Natural killer cell (primary cell): ENCODE results near the gene FBXO47. TPM values are rescaled to one million over a fixed set of nuclear protein-coding genes. Genes with fewer than 3 reads are reported as not detected.

Experiments
- ATAC-seq, 3 donors: fragments of 150-1000 bp in 2 of 3; fragments of 200-7000 bp in 1 of 3; cut with Tn5 transposase; 1 replicate in 1 of 3; 2 replicates in 2 of 3; pipeline ENCODE4 v1.10.0; 2021; ENCODE audit warnings: mild to moderate bottlenecking in 2 of 3, moderate library complexity in 2 of 3
- DNase-seq, 2 donors: peaks; one replicate each; pipeline versions ENCODE4 v3.0.0 to v3.0.0-alpha.2; 2013 to 2021; ENCODE audit warnings: mixed read lengths in 1 of 2
- H3K27ac ChIP-seq: one replicate; pipeline ENCODE4 v1.5.1; 2013; ENCODE audit warnings: mild to moderate bottlenecking, low read length
- H3K27me3 ChIP-seq: one replicate; pipeline ENCODE4 v1.6.1; 2013; ENCODE audit warnings: low read length; ENCODE audit not compliant: control insufficient read depth, insufficient read depth
- H3K36me3 ChIP-seq: one replicate; pipeline ENCODE4 v1.6.1; 2013; ENCODE audit warnings: low read length; ENCODE audit not compliant: control insufficient read depth, insufficient read depth
- H3K4me1 ChIP-seq: one replicate; pipeline ENCODE4 v1.6.1; 2013; ENCODE audit warnings: low read length; ENCODE audit not compliant: control insufficient read depth, insufficient read depth
- H3K4me3 ChIP-seq: one replicate; pipeline ENCODE4 v1.5.1; 2013; ENCODE audit warnings: low read length
- H3K9me3 ChIP-seq: one replicate; pipeline ENCODE4 v1.6.1; 2013; ENCODE audit warnings: low read length; ENCODE audit not compliant: control insufficient read depth, insufficient read depth
- H3K27ac Mint-ChIP-seq, 2 donors: one replicate each; pipeline ENCODE4 v1.8.0; 2022; ENCODE audit warnings: mild to moderate bottlenecking in 2 of 2, mixed read lengths in 2 of 2, moderate library complexity in 1 of 2
- H3K27me3 Mint-ChIP-seq, 2 donors: one replicate each; pipeline ENCODE4 v1.8.0; 2022; ENCODE audit warnings: low read depth in 2 of 2, mixed read lengths in 2 of 2
- H3K36me3 Mint-ChIP-seq: one replicate; pipeline ENCODE4 v1.8.0; 2022; ENCODE audit warnings: mixed read lengths
- H3K4me1 Mint-ChIP-seq, 2 donors: one replicate each; pipeline ENCODE4 v1.8.0; 2022; ENCODE audit warnings: mixed read lengths in 2 of 2
- H3K4me3 Mint-ChIP-seq: one replicate; pipeline ENCODE4 v1.8.0; 2022; ENCODE audit warnings: mild to moderate bottlenecking, moderate library complexity, mixed read lengths
- H3K9me3 Mint-ChIP-seq, 2 donors: one replicate each; pipeline ENCODE4 v1.8.0; 2022; ENCODE audit warnings: mixed read lengths in 2 of 2
- WGBS: methylation state at CpG from one replicate; pipeline ENCODE4 v1.1.7; 2013; ENCODE audit warnings: missing lambda C conversion rate; ENCODE audit not compliant: insufficient coverage; 5-methylcytosine and 5-hydroxymethylcytosine counted together
- intact Hi-C: fragments of 100-400 bp; cut with micrococcal nuclease; formaldehyde crosslinking; loops from one replicate; pipeline ENCODE4 v1.14.2; 2022
- total RNA-seq, 4 donors: library from RNA; stranded (reverse); fragments of 120-200 nt in 1 of 4; gene quantifications; one replicate each; pipeline versions ENCODE4 v1.2.3 to v1.2.4, GENCODE V29; 2013 to 2022
- TF ChIP-seq, protein P1 (sequence below): fragments of 200-600 bp; IDR thresholded peaks from one replicate; pipeline ENCODE4 v1.8.0; 2022; ENCODE audit warnings: antibody characterized with exemption

The FBXO47 gene
- total RNA-seq, 3 donors from 2014 or later (not counting 1 experiment from before 2014, with no cell fraction given): not detected

DNA sequence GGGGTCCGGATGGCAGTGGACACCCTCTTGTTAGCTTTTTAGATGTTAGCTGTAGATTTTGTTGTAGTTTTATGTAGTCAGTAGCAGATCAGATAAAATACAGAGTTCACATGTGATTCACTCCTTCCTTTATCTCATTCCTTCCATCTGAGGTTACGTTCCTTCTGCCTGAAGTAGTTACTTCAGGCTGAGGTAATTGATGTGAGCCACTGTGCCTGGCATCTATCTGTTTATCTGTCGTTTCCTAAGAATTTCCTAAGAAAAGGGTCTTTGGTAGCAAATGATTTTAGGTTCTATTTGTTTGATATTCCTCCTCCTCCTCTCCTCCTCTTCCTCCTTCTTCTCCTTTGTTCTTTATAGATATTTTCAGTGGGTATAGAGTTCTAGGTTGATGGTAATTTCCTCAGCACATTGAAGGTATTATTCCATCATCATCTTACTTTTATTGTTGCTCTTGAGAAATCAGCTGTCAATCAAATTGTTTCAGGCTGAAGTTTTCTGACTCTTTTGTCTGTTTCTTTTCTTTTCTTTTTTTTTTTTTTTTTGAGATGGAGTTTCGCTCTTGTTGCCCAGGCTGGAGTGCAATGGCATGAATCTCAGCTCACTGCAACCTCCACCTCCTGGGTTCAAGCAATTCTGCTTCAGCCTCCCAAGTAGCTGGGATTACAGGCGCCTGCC is 29.6 kb upstream of the FBXO47 start:
- peaks cover 2 to 3% of the 10 kb centered on the region in 2 donors for H3K9me3 Mint-ChIP-seq
- TF ChIP-seq, protein P1, sequence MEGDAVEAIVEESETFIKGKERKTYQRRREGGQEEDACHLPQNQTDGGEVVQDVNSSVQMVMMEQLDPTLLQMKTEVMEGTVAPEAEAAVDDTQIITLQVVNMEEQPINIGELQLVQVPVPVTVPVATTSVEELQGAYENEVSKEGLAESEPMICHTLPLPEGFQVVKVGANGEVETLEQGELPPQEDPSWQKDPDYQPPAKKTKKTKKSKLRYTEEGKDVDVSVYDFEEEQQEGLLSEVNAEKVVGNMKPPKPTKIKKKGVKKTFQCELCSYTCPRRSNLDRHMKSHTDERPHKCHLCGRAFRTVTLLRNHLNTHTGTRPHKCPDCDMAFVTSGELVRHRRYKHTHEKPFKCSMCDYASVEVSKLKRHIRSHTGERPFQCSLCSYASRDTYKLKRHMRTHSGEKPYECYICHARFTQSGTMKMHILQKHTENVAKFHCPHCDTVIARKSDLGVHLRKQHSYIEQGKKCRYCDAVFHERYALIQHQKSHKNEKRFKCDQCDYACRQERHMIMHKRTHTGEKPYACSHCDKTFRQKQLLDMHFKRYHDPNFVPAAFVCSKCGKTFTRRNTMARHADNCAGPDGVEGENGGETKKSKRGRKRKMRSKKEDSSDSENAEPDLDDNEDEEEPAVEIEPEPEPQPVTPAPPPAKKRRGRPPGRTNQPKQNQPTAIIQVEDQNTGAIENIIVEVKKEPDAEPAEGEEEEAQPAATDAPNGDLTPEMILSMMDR: no peak
- peaks cover 14% of the 10 kb centered on the region for H3K36me3 Mint-ChIP-seq
- H3K27me3 ChIP-seq: no peaks in the 10 kb centered on the region
- ATAC-seq: no peak
- H3K27ac ChIP-seq: no peak overlapping the region
- H3K27me3 Mint-ChIP-seq: peaks cover 0 to 5% of the 10 kb centered on the region in 2 donors
- WGBS: 96% methylated on average over 4 of the region's 5 CpGs
- no peaks in the 10 kb centered on the region for H3K4me1 ChIP-seq
- no peaks in the 10 kb centered on the region for H3K4me1 Mint-ChIP-seq
- intact Hi-C loops: no loop called here
- no peak overlapping the region for H3K27ac Mint-ChIP-seq
- no peaks in the 10 kb centered on the region for H3K36me3 ChIP-seq
- no peak overlapping the region for H3K4me3 Mint-ChIP-seq
- no peak for DNase-seq
- no peak overlapping the region for H3K4me3 ChIP-seq
- H3K9me3 ChIP-seq: peaks cover 14% of the 10 kb centered on the region

GRCh38 chr17:38994026-38994425 is 26.8 kb upstream of the FBXO47 start:
- Histone ChIP-seq H3K27ac (no peak overlapping the region), H3K4me1 (no peaks in the 10 kb centered on the region), H3K4me3 (no peak overlapping the region), H3K9me3 (peaks cover 14% of the 10 kb centered on the region), H3K36me3 (no peaks in the 10 kb centered on the region), H3K27me3 (no peaks in the 10 kb centered on the region)
- Mint-ChIP-seq H3K9me3 (peaks cover 2 to 3% of the 10 kb centered on the region in 2 donors), H3K36me3 (peaks cover 14% of the 10 kb centered on the region), H3K27me3 (no peaks in the 10 kb centered on the region), H3K4me3 (no peak overlapping the region), H3K27ac (no peak overlapping the region), H3K4me1 (no peaks in the 10 kb centered on the region)
- TF ChIP-seq, protein P1: no peak
- no CpG with 5 or more reads among the region's 2 CpGs for WGBS
- DNase-seq (no peak), ATAC-seq (no peak)
- intact Hi-C loops: no loop called here

GRCh38 chr17:38984666-38985065 is 17.5 kb upstream of the FBXO47 start:
- Histone ChIP-seq H3K27me3 (no peaks in the 10 kb centered on the region), H3K36me3 (no peaks in the 10 kb centered on the region), H3K9me3 (no peaks in the 10 kb centered on the region), H3K27ac (no peak overlapping the region), H3K4me3 (no peak overlapping the region), H3K4me1 (no peaks in the 10 kb centered on the region)
- no peaks in the 10 kb centered on the region for H3K9me3 Mint-ChIP-seq
- H3K27me3 Mint-ChIP-seq: peaks cover 0 to 2% of the 10 kb centered on the region in 2 donors
- H3K4me1 Mint-ChIP-seq: peaks cover 0 to 6% of the 10 kb centered on the region in 2 donors
- TF ChIP-seq, protein P1: no peak
- ATAC-seq (no peak), DNase-seq (no peak)
- H3K4me3 Mint-ChIP-seq: no peak overlapping the region
- no peaks in the 10 kb centered on the region for H3K36me3 Mint-ChIP-seq
- WGBS: 100% methylated on average over 1 of the region's 2 CpGs
- intact Hi-C loops: no loop called here
- H3K27ac Mint-ChIP-seq: no peak overlapping the region
